ENCODE results near the gene DMAP1.
"Not testable (repeated sequence)": the region's sequence is repeated elsewhere in the genome, so short reads cannot be mapped to it uniquely, and the experiment has no call there.

DMAP1 gene

GRCh38 chr1:44213222-44214112, at the start of gene DMAP1:
DMAP1 (plus strand) TSS chr1:44213471; CDS start chr1:44213754, 283 bp downstream.
- peak; percentile 86 for DNase-seq

DNA sequence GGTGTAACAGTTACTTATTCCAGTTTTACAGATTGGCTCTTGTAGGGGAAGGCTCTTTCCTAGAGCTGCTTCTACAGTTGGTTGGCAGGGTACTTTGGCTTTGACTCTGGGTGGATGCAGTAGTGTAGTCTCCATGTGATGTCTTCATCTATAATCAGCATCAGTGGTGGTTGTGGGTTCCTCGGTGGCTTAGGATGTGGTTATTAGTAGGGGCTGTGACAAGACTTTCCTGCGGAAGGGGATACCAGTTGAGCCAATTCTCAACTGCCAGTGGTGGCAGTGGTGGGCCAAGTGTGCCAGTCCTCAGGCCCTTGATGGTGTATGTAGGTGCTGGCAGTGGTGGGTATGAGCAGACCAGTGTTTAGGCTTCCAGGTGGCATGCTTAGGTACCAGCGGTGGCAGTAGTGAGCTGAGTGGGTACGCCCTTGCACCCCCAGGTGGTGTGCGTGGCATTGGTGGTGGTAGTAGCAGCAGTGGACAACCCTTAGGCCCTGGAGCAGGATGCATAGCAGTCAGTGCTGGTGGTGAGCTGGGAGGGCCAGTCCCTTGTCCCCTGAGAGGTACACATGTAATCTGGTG, 44.7 kb upstream of the DMAP1 start:
- DNase-seq = no peak

GRCh38 chr1:44170281-44170823, 42.9 kb upstream of the DMAP1 start:
- DNase-seq = no peak

GRCh38 chr1:44174630-44175029, 38.6 kb upstream of the DMAP1 start:
- DNase-seq = no peak

- DNase-seq = no peak
Observed at GRCh38 chr1:44200336-44200735, 12.9 kb upstream of the DMAP1 start.

DNA sequence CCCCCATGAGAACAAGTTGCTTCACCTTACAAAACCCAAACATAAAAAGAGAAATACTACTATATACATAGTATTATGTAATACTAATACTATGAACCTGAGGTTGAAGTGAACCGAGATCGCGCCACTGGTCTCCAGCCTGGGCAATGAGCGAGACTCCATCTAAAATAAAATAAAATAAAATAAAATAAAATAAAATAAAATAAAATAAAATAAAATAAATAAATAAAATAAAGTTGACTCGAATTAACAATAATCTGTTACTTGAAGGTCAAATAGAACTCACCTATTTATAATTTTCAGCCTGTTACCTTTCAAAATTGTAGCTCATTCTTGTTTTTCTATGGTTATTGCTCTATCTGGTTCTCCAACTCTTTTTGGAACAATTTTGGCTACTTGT, 6.7 kb upstream of the DMAP1 start:
- DNase-seq = not testable (repeated sequence)

DNA sequence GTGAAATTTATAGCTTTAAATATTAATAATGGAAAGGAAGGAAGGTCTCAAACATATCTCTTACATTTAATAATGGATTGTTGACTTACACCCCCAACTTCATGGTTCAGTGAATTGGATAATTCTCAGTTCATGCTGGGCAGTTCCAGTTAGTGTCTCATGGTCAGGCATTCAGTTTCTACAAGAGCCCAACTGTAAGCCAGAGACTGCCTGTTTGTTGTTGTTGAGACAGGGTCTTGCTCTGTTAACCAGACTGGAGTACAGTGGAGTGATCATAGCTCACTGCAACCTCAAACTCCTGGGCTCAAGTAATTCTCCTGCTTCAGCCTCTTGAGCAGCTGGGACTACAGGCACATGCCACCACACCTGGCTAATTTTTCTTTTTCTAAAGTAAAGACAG, 5.0 kb upstream of the DMAP1 start:
- no peak for DNase-seq

DNA sequence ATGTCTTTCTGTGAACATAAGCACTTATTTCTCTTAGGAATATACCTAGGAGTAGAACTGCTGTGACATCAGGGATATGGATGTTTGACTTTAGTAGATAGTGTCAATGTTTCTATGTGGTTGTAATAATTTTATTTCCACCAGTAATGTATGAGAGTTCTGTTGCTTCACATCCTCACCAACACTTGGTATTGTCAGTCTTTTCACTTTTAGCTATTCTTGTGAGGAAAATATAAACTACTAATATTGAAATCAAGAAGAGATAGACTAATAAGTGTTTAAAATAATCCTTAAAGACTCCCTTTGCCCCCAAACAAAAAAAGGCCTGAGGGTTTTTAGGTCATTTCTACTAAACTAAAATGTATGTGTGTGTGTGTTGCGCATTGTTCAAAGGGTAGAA, 2.7 kb upstream of the DMAP1 start:
- no peak for DNase-seq

DNA sequence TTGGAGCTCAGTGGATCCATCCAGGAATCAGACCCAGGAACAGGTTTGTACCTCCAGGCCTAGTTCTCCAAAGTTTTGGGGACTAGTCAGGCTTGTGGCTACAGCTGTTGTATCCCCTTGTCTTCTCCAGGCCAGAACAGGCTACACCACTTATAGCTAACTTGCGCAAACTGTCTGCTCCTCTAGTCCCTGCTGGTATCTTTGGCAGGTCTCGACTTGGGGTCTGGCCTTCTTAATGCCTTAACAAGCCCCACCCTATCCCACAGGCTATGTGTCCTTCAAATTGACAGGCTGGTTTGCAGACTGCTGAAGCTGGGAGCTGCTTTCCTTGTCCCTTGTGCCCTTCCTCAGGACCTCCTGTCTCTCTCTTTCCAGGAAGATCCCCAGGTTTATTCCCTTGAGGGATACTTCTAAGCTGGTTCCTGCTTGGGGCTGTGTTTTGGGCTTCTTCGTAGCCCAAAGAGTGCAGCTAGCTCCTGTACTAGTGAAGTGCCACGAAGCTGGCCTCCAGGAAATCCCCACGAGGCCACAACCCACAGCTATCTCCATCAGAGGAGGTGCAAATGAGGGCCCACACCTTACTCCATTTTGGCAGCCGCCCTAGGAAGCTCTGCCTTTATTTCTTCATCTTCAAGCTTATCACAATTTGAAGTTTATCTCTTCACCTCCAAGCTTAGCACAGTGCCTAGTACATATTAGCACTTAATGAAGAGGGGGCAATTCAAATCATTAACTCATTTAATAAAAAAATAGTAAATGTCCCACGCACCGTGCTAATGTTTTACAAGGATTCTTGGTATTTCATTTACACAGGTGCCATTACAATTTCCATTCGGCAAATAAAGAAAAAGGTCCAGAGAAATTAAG, 683 bp upstream of the DMAP1 start:
- DNase-seq = peak; percentile 49

DNA sequence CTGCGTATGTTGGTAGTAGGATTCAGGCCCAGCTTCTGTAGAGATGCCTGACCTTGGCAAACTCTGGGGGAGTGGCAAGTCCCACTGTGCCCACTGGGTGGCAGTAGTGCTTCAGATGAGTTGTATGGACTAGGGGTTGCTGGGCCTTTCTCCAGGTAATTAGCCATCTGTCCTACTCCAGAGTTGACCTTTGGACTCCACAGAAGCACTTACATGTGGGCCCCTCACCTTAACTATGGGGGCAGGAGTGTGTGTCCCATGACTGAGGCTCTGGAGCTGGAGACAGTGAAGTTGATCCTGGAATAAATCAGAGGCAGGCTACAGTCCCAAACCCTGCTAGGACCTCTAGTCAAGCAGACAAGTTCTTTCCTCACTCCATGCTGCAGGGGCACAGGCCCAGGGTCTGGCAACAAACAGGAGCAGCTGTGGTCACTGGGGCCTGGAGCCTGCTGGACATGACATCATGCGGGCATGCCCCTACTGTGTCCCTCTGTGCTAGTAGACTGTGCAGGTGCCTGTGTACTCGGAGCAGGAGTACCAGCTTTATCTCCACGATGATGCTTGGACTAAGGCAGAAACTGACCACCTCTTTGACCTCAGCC, 4.6 kb downstream of the DMAP1 start:
- peak; percentile 84 for DNase-seq

DNA sequence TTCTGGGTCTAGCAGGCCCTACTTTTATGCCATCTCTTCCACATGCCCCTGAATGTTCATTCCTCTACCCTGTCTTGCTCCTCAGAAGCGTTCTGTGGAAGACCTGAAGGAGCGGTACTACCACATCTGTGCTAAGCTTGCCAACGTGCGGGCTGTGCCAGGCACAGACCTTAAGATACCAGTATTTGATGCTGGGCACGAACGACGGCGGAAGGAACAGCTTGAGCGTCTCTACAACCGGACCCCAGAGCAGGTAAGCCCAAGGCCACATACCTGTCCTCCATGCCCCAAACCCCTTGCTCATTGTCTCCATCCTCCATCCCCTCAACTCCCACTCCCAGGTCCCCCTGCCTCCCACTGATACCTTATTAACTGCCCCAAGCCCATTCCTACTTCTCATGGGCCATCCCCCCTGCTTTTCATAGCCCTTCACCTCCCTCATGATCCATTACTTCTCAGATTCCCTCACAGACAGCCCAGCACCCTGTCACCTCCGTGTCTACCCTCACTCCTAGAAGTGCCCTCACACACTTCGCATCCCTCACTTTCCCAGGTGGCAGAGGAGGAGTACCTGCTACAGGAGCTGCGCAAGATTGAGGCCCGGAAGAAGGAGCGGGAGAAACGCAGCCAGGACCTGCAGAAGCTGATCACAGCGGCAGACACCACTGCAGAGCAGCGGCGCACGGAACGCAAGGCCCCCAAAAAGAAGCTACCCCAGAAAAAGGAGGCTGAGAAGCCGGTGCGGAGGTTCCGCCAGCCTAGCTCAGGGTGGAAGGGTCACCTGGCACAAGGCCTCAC, 5.4 kb downstream of the DMAP1 start:
- DNase-seq = no peak

DNA sequence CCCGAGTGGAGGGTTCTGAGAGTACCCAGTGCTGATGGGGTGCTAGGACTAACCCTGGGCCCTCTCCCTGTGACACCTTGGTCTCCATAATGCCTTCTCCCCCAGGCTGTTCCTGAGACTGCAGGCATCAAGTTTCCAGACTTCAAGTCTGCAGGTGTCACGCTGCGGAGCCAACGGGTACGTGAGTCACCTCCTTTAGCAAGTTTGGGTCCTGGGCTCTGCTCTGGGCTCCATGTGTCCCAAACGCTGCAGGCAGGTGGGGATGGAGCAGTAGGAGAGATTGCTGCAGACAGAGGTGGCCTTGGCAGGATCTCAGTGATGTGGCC, 6.0 kb downstream of the DMAP1 start:
- DNase-seq = no peak

DNA sequence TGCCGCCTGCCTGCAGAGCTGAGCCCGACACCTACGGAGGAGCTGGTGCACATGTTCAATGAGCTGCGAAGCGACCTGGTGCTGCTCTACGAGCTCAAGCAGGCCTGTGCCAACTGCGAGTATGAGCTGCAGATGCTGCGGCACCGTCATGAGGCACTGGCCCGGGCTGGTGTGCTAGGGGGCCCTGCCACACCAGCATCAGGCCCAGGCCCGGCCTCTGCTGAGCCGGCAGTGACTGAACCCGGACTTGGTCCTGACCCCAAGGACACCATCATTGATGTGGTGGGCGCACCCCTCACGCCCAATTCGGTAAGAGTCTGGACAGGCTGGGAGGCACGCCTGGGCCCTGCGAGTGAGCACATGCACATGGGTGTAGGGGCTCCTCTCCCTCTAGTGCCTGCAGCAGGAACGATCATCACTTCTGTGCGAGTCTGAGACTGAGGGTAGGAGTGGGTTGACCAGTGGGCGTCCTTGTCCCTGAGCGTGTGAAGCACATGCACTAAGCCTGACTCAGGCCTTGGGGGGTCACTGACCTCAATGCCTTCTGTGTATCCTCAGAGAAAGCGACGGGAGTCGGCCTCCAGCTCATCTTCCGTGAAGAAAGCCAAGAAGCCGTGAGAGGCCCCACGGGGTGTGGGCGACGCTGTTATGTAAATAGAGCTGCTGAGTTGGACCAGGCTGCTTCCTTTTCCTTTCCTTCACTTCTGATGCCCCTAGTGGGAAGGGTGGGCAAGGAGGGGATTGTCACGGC, 6.9 kb downstream of the DMAP1 start:
- no peak for DNase-seq

- DNase-seq = no peak
Observed at GRCh38 chr1:44220755-44221154, 7.5 kb downstream of the DMAP1 start.

DNA sequence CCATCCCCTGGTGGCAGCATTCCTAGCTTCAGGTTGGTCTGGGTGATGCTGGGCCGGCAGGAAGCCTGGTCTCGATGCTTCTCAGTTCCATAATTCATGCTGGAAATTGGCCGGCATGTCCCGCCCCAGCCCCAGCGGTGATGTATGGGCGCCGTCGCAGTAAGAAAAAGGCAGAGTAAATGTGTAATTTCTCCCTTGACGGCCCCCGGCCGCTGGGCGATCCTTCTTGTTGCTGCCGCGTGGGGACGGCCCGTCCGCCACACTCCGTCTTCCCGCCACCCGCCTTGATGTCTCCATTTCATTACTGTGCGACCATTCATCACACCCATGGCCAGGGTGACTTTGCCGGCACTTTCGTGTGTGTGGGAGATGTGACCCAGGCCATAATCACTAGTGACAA, 8.5 kb downstream of the DMAP1 start:
- no peak for DNase-seq

GRCh38 chr1:44222397-44223186, 9.3 kb downstream of the DMAP1 start:
- no peak for DNase-seq

- no peak for DNase-seq
Observed at GRCh38 chr1:44223187-44223610, 9.9 kb downstream of the DMAP1 start.

DNA sequence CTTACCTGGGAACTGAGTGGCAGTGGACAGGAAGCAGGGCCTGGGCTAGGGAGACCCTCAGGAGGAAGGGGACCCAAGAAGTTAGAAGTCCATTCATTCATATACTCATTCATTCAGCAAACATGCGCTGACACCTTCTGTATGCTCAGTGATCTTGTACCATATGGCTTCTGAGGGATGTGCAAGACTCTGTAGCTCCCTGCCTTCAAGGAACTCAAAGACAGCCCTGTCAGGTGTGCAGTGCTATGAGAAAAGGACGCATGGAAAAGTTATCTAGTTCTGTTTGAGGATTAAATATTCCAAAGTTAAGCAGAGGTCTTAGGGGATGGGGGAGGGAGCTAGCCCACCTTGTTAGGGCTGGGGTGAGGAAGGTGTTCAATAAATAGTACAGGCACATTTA, 12.5 kb downstream of the DMAP1 start:
- no peak for DNase-seq

DNA sequence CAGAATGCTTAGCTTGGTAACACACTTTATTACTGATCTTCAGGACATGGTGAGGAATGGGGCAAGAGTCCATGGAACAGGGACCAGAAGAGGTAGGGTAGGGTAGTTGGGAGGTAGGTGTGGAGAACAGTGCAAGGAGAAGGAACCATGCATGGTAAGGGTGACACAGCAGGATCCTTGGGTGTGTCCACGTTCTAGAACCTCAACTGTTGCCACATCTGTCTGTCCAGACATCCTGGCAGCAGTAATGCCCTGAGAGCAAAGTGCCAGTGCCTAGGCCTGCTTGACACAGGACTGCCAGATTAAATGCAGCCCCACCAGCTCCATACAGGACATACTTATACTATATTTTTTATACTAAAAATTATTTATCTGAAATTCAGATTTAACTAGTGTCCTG, 13.9 kb downstream of the DMAP1 start:
- DNase-seq = no peak

DNA sequence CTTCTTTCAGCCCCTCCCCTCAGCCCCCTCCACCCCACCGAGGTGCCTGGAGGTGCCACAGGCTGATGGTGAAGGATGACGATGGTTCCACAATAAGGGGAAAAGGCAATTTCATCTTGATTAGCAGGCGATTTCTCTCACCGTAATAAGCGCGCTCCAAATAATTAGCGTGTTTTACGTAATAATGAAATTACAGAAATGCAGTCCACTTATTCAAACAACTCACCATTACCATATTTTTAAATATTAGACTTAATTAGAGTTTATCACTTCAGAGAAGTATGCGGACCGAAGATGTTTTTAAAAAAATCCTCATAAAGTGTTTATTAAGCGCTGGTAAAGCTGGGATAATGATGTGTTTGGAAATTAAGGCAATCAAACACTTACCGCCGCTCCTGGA, 14.9 kb downstream of the DMAP1 start:
- no peak for DNase-seq
